ENCODE results near the gene LONP1. TPM values are rescaled to one million over a fixed set of nuclear protein-coding genes. Genes with fewer than 3 reads are reported as not detected.

LONP1 gene
- total RNA-seq, 1 donor from 2014 or later: 63.9 TPM

DNA sequence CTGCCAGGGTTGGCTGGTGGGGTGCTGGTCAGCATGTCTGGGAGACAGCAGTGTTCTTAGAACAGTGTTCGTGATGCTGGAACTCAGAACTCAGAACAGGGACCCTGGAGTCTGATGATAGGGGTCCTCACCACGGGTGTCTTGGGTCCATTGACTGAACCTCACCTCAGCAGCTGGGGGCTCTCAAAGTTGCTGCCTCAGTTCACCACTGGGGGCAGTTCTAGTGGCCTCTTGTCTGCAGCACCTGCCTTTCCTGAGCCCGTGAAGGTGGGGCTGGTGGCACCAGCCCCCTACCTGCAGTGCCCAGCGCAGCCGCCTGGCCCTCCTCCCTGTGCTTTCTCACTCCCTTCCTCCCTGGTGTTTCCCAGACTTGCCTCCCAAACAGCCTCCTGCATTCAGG, 68.6 kb downstream of the LONP1 start:
- DNase-seq (ENCODE audit: low spot score): peak; percentile 77

- DNase-seq (ENCODE audit: low spot score): no peak
These were observed 71.5 kb downstream of the LONP1 start for GRCh38 chr19:5648464-5648863.

- peak; percentile 37 for DNase-seq (ENCODE audit: low spot score)
These were observed 73.2 kb downstream of the LONP1 start for GRCh38 chr19:5646703-5647102.

DNA sequence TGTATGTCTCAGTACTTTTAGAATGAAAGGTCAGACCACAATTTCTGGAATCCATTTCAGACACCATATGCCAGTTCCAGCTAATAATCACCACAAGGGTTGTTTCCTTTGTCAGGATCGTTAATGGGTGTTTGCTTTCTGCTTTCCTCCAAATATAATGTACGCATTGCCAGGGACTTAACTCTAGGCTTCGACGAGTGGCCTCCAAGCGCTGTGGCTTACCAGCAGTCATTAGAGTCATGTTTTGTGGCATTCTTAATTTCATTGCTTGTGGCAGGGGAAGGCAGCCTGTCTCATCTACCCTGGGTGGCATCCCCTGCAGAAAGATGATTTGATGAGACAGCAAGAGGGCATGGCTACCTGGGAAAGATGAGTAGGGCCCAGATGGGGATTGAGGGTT, 74.5 kb downstream of the LONP1 start:
- DNase-seq (ENCODE audit: low spot score): peak; percentile 60

GRCh38 chr19:5644037-5644436, 75.9 kb downstream of the LONP1 start:
- DNase-seq (ENCODE audit: low spot score): no peak

DNA sequence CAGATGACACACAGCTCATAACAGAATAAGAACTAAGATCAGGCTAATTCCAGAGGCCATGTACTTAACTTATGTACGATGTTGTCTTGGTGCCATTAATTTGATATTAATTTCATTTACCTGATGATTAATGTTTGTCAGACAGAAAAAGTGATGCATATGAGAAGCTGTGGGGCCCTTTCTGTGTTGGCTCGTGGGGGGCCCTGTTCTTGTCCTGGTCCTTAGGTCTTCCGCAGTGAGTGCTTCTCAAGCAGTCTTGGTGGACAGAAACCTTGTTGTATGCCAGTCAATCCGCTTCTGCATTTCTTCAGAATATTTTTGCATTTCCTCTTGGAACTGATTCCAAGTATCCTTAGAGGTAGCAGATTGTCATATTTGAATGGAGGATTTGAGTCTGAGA, 76.9 kb downstream of the LONP1 start:
- no peak for DNase-seq (ENCODE audit: low spot score)

GRCh38 chr19:5642204-5642603, 77.7 kb downstream of the LONP1 start:
- DNase-seq (ENCODE audit: low spot score): no peak

Other genes with a start within 250 kb of the LONP1 start
- gene TINCR, start 152.2 kb downstream of the LONP1 start, total RNA-seq: 0.48 TPM
- gene SAFB2, start 97.4 kb downstream of the LONP1 start, total RNA-seq: 64.6 TPM
- 69.9 TPM for gene SAFB, start 97.1 kb downstream of the LONP1 start, total RNA-seq
- 75.4 TPM for gene MICOS13, start 39.6 kb downstream of the LONP1 start, total RNA-seq
- gene HSD11B1L, start 39.1 kb downstream of the LONP1 start, total RNA-seq: 4.0 TPM
- gene RPL36, start 29.9 kb downstream of the LONP1 start, total RNA-seq: 564 TPM
- gene CATSPERD, start 491 bp upstream of the LONP1 start, total RNA-seq: not detected
- gene PRR22, start 64.6 kb upstream of the LONP1 start, total RNA-seq: 1.5 TPM
- 31.4 TPM for gene DUS3L, start 71.0 kb upstream of the LONP1 start, total RNA-seq
- gene NRTN, start 84.9 kb upstream of the LONP1 start, total RNA-seq: 0.42 TPM
- not detected for gene FUT6, start 119.6 kb upstream of the LONP1 start, total RNA-seq
- not detected for gene FUT3, start 131.3 kb upstream of the LONP1 start, total RNA-seq
- gene FUT5, start 150.4 kb upstream of the LONP1 start, total RNA-seq: not detected
- 186 TPM for gene NDUFA11, start 183.6 kb upstream of the LONP1 start, total RNA-seq
- 3.0 TPM for gene VMAC, start 184.7 kb upstream of the LONP1 start, total RNA-seq
- 4.4 TPM for gene CAPS, start 194.1 kb upstream of the LONP1 start, total RNA-seq

Data from mesenteric fat pad (tissue), 1 donor.